Body of pancreas (tissue), 4 donors: ENCODE results near the gene GPX7.

Experiments
- CTCF ChIP-seq, 7 experiments: fragments of 450-650 bp in 4 of 7; fragments of 200-600 bp in 3 of 7; sonication (generic) in 3 of 7; IDR thresholded peaks; one replicate each; pipeline ENCODE4 v1.5.1; 2016 to 2019; ENCODE audit warnings: antibody characterized with exemption in 7 of 7
- POLR2A ChIP-seq, 3 donors: fragments of 450-650 bp; IDR thresholded peaks; one replicate each; pipeline ENCODE4 v1.6.1; 2016; ENCODE audit warnings: antibody characterized with exemption in 3 of 3, mild to moderate bottlenecking in 2 of 3

- no peak for TF ChIP-seq CTCF (IDR thresholded peaks at IDR 0.05)
- TF ChIP-seq POLR2A (IDR thresholded peaks at IDR 0.05), result no peak
Observed at GRCh38 chr1:52582116-52582696, 20.0 kb upstream of the GPX7 start.
